Heart left ventricle (tissue), 16 donors: ENCODE data around the gene LCNL1. TPM values are rescaled to one million over a fixed set of nuclear protein-coding genes. Genes with fewer than 3 reads are reported as not detected.

Experiments used
- ATAC-seq, 4 donors: fragments of 200-7000 bp; cut with Tn5 transposase; one replicate each; pipeline ENCODE4 v1.9.1; 2020 to 2022; ENCODE audit warnings: moderate library complexity in 4 of 4, mild to moderate bottlenecking in 3 of 4, moderate number of reproducible peaks in 1 of 4
- DNase-seq, 5 donors: peaks; one replicate each; pipeline ENCODE4 v3.0.0-alpha.2; 2020
- H3K27ac ChIP-seq, 12 donors: fragments of 200-600 bp; sonication (generic) in 4 of 12; one replicate each; pipeline versions ENCODE4 v1.5.0 to v1.8.0; 2016 to 2022; ENCODE audit warnings: mild to moderate bottlenecking in 2 of 12
- H3K27me3 ChIP-seq, 9 donors: fragments of 200-600 bp; sonication (generic) in 2 of 9; one replicate each; pipeline versions ENCODE4 v1.5.1 to v1.8.0; 2016 to 2022; ENCODE audit warnings: mild to moderate bottlenecking in 3 of 9
- H3K36me3 ChIP-seq, 9 donors: fragments of 200-600 bp; sonication (generic) in 2 of 9; one replicate each; pipeline versions ENCODE4 v1.5.0 to v1.8.0; 2018 to 2022; ENCODE audit warnings: mild to moderate bottlenecking in 2 of 9
- H3K4me1 ChIP-seq, 12 donors: fragments of 200-600 bp; sonication (generic) in 4 of 12; one replicate each; pipeline versions ENCODE4 v1.5.0 to v1.8.0; 2016 to 2022; ENCODE audit warnings: mild to moderate bottlenecking in 3 of 12
- H3K4me3 ChIP-seq, 12 donors: fragments of 200-600 bp; sonication (generic) in 4 of 12; one replicate each; pipeline versions ENCODE4 v1.5.0 to v1.8.0; 2017 to 2022; ENCODE audit warnings: mild to moderate bottlenecking in 9 of 12, moderate library complexity in 4 of 12
- H3K9me3 ChIP-seq, 12 donors: fragments of 200-600 bp; sonication (generic) in 4 of 12; one replicate each; pipeline versions ENCODE4 v1.5.0 to v1.8.0; 2016 to 2022; ENCODE audit warnings: mild to moderate bottlenecking in 1 of 12
- POLR2A ChIP-seq, 2 donors: fragments of 450-650 bp; IDR thresholded peaks; one replicate each; pipeline ENCODE4 v1.6.1; 2017; ENCODE audit warnings: antibody characterized with exemption in 2 of 2, mild to moderate bottlenecking in 2 of 2, moderate library complexity in 2 of 2
- WGBS, 4 donors: extraction: QIAGEN DNeasy Blood & Tissue Kit in 2 of 4; methylation state at CpG; one replicate each; pipeline versions ENCODE4 v1.1.5 to v1.1.7; 2013 to 2018; 5-methylcytosine and 5-hydroxymethylcytosine counted together
- intact Hi-C, 10 donors: fragments of 100-400 bp; cut with DNase I; formaldehyde crosslinking; loops; one replicate each; pipeline versions ENCODE4 v1.11.1 to v1.14.2; 2022
- polyA plus RNA-seq, 2 donors: library from polyadenylated mRNA; stranded (reverse); fragments of 200-250 nt; gene quantifications; one replicate each; pipeline ENCODE4 v1.2.3, GENCODE V29; 2013
- total RNA-seq, 9 donors: library from RNA; depleted of rRNA in 2 of 9; stranded (reverse); fragments of >200 nt in 2 of 9; fragmentation: NEBNext Ultra II Directional in 3 of 9; extraction: Animal tissue kit (Norgen Biotek cat#: 25700) in 3 of 9; gene quantifications; one replicate each; pipeline versions ENCODE4 v1.1.0 to v1.2.4, GENCODE V29; 2016 to 2023
- TF ChIP-seq, protein P1 (sequence below), 12 donors: fragments of 200-600 bp; sonication (generic) in 4 of 12; IDR thresholded peaks; one replicate each; pipeline versions ENCODE4 v1.5.0 to v1.8.0; 2018 to 2022; ENCODE audit warnings: antibody characterized with exemption in 12 of 12, mild to moderate bottlenecking in 5 of 12
- donor health status: ischemic (EF 13 %, LVEDD 7.1; RV severe dilation, severe dysfunction).
- donor health status: healthy with polysubstance abuse.
- donor health status: DM: no; HTN: yes; CAD: no.
- donor health status: DM: no; HTN: no; CAD: no.
- donor health status: ischemic (EF 25% LVEDD 6.9; RV normal size, moderate dysfunction).
- donor health status: ischemic (EF 25% LVEDD 5.7; RV mildly dilated, moderate dysfunction).
- donor health status: healthy.
- donor health status: DM: yes; HTN: yes; CAD: no.
- donor health status: ischemic (EF 35%, LVEDD 5.7; RV mildly dilated, moderate dysfunction).
- donor health status: nonischemic (EF 11% LVEDD 7.7; RV severe dilation, severe dysfunction).
- donor health status: DM: yes; HTN: yes; CAD: no.
- donor health status: PGD.
- donor health status: ischemic (EF 29% LVEDD 5.4; RV normal size, mild dysfunction).
- donor health status: nonischemic (EF 23%, LVEDD 6.1; RV moderate dilation, normal function).

LCNL1 gene
- total and polyA plus RNA-seq, 11 donors: 0.14 to 14.9 (median 2.7) TPM

DNA sequence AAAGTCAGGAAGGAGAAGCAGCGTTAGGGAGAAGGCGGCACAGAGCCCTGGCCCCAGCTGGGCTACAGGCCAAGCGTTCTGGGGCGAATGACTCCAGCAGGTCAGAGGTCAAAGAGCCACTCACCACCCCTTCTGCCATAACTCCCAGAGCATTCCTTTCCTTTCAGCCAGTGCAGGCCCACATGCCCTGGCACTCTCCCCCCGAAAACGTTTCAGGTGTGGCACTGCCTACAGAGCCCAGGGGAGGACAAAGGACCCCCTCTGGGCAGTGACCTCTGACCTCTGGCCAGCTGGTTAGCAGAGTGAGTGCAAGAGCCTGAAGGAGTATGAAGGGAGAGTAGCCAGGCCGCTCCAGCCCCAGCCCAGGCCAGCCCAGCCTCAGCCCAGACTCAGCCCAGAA lies 40.4 kb downstream of the LCNL1 start:
- 83 to 88% (median 85%) methylated on average over 6 to 7 of the region's 7 CpGs for WGBS, 4 donors
- no peak for DNase-seq
- H3K9me3 ChIP-seq: no peaks in the 10 kb centered on the region
- no peak overlapping the region for H3K27ac ChIP-seq
- no peak overlapping the region for H3K4me3 ChIP-seq
- H3K27me3 ChIP-seq: no peaks in the 10 kb centered on the region
- TF ChIP-seq, protein P1, sequence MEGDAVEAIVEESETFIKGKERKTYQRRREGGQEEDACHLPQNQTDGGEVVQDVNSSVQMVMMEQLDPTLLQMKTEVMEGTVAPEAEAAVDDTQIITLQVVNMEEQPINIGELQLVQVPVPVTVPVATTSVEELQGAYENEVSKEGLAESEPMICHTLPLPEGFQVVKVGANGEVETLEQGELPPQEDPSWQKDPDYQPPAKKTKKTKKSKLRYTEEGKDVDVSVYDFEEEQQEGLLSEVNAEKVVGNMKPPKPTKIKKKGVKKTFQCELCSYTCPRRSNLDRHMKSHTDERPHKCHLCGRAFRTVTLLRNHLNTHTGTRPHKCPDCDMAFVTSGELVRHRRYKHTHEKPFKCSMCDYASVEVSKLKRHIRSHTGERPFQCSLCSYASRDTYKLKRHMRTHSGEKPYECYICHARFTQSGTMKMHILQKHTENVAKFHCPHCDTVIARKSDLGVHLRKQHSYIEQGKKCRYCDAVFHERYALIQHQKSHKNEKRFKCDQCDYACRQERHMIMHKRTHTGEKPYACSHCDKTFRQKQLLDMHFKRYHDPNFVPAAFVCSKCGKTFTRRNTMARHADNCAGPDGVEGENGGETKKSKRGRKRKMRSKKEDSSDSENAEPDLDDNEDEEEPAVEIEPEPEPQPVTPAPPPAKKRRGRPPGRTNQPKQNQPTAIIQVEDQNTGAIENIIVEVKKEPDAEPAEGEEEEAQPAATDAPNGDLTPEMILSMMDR (IDR thresholded peaks at IDR 0.05): no peak
- no peak for TF ChIP-seq POLR2A (IDR thresholded peaks at IDR 0.05)
- ATAC-seq: no peak
- intact Hi-C loops: loop anchor here in 1 of 10 donors (10.0 kb wide), 1 partner anchor 138 kb away; the partner anchor contains the start of gene TRAF2
- peaks cover 0 to 22% (median 3%) of the 10 kb centered on the region in 9 donors for H3K36me3 ChIP-seq
- peaks cover 0 to 18% (median 11%) of the 10 kb centered on the region in 12 donors for H3K4me1 ChIP-seq

- no peak for TF ChIP-seq POLR2A (IDR thresholded peaks at IDR 0.05)
- TF ChIP-seq, protein P1 (IDR thresholded peaks at IDR 0.05): no peak
- intact Hi-C loops: loop anchor here in 1 of 10 donors (10.0 kb wide), 1 partner anchor 139 kb away; the partner anchor contains the start of gene TRAF2
- Histone ChIP-seq H3K4me1 (peaks cover 0 to 22% (median 14%) of the 10 kb centered on the region in 12 donors), H3K4me3 (no peak overlapping the region), H3K27ac (no peak overlapping the region), H3K9me3 (no peaks in the 10 kb centered on the region), H3K27me3 (no peaks in the 10 kb centered on the region), H3K36me3 (peaks cover 0 to 21% (median 3%) of the 10 kb centered on the region in 9 donors)
- 81 to 98% (median 88%) methylated on average over 10 to 15 of the region's 15 CpGs for WGBS, 4 donors
- DNase-seq (no peak), ATAC-seq (no peak)
These were observed 40.8 kb downstream of the LCNL1 start for GRCh38 chr9:137023583-137023991.

GRCh38 chr9:137025517-137025966 lies 42.7 kb downstream of the LCNL1 start:
- TF ChIP-seq POLR2A (IDR thresholded peaks at IDR 0.05): no peak
- TF ChIP-seq, protein P1 (IDR thresholded peaks at IDR 0.05): no peak
- no peak overlapping the region for H3K4me3 ChIP-seq
- 79 to 96% (median 90%) methylated on average over 9 to 21 of the region's 21 CpGs for WGBS, 4 donors
- ATAC-seq (no peak), DNase-seq (no peak)
- no peak overlapping the region for H3K27ac ChIP-seq
- intact Hi-C loops: loop anchor here in 3 of 10 donors (5.0 to 10.0 kb wide), 3 partner anchors 33 to 141 kb away; partner anchors contain the start of genes C8G (in 1 of the 3), PAXX (in 1 of the 3) and TRAF2 (in 1 of the 3)
- no peaks in the 10 kb centered on the region for H3K9me3 ChIP-seq
- H3K4me1 ChIP-seq: peaks cover 5 to 36% (median 25%) of the 10 kb centered on the region in 12 donors
- H3K36me3 ChIP-seq: peaks cover 0 to 11% (median 0%) of the 10 kb centered on the region in 9 donors
- H3K27me3 ChIP-seq: no peaks in the 10 kb centered on the region

GRCh38 chr9:137026384-137026783 lies 43.6 kb downstream of the LCNL1 start:
- no peaks in the 10 kb centered on the region for H3K9me3 ChIP-seq
- ATAC-seq (no peak), DNase-seq (no peak)
- peak overlapping the region in 1 of 12 donors; percentile 8 for H3K27ac ChIP-seq
- peaks cover 5 to 45% (median 25%) of the 10 kb centered on the region in 12 donors for H3K4me1 ChIP-seq
- intact Hi-C loops: loop anchor here in 3 of 10 donors (5.0 to 10.0 kb wide), 3 partner anchors 34 to 142 kb away; partner anchors contain the start of genes C8G (in 1 of the 3), PAXX (in 1 of the 3) and TRAF2 (in 1 of the 3)
- H3K4me3 ChIP-seq: peak overlapping the region in 1 of 12 donors; percentile 73
- TF ChIP-seq POLR2A (IDR thresholded peaks at IDR 0.05): no peak
- TF ChIP-seq, protein P1 (IDR thresholded peaks at IDR 0.05): no peak
- H3K27me3 ChIP-seq: no peaks in the 10 kb centered on the region
- peaks cover 0 to 6% (median 0%) of the 10 kb centered on the region in 9 donors for H3K36me3 ChIP-seq
- 85 to 94% (median 91%) methylated on average over 2 of the region's 2 CpGs for WGBS, 4 donors
